ENCODE results near the gene SRP68. TPM values are rescaled to one million over a fixed set of nuclear protein-coding genes. Genes with fewer than 3 reads are reported as not detected.

The SRP68 gene
- total RNA-seq = 29.4 and 37.7 TPM in 2 replicates

GRCh38 chr17:76072148-76072858 is at the start of gene SRP68:
Gene SRP68 (minus strand): TSS chr17:76072517. CDS start chr17:76072491, 26 bp downstream.

GRCh38 chr17:76103274-76104139 is 31.2 kb upstream of the SRP68 start, which contains the start of gene EXOC7:
Gene EXOC7 (minus strand): TSS chr17:76103787. CDS start chr17:76103692, 95 bp downstream.

GRCh38 chr17:76078860-76079534 is 6.7 kb upstream of the SRP68 start, which contains the start of gene ZACN:
Gene ZACN (plus strand): TSS chr17:76079182. CDS start chr17:76079265, 83 bp downstream.

GRCh38 chr17:76074390-76075363 is 2.4 kb upstream of the SRP68 start, which contains the start of gene GALR2:
Gene GALR2 (plus strand): TSS chr17:76074781. CDS start chr17:76074884, 103 bp downstream.

GRCh38 chr17:76027159-76027839 is 45.0 kb downstream of the SRP68 start, which contains the start of gene EVPL:
Gene EVPL (minus strand): TSS chr17:76027306. CDS start chr17:76027198, 108 bp downstream.

GRCh38 chr17:76000755-76001521 is 71.4 kb downstream of the SRP68 start, which contains the start of gene CDK3:
Gene CDK3 (plus strand): TSS chr17:76000855. CDS start chr17:76001426, 571 bp downstream.

Other genes with a start within 250 kb of the SRP68 start
- 0.89 and 3.5 TPM in 2 replicates for gene UNC13D, start 228.1 kb downstream of the SRP68 start, total RNA-seq
- 84.4 and 94.8 TPM in 2 replicates for gene WBP2, start 217.2 kb downstream of the SRP68 start, total RNA-seq
- 11.3 and 15.3 TPM in 2 replicates for gene TRIM47, start 193.9 kb downstream of the SRP68 start, total RNA-seq
- gene TRIM65, start 175.6 kb downstream of the SRP68 start, total RNA-seq = 14.4 and 21.3 TPM in 2 replicates
- 24.1 and 27.1 TPM in 2 replicates for gene MRPL38, start 167.6 kb downstream of the SRP68 start, total RNA-seq
- gene FBF1, start 131.5 kb downstream of the SRP68 start, total RNA-seq = 9.5 and 15.1 TPM in 2 replicates
- gene ACOX1, start 93.4 kb downstream of the SRP68 start, total RNA-seq = 35.6 and 41.8 TPM in 2 replicates
- gene TEN1, start 93.3 kb downstream of the SRP68 start, total RNA-seq = 15.8 and 16.1 TPM in 2 replicates
- 1.2 and 3.5 TPM in 2 replicates for gene CDK3, start 71.7 kb downstream of the SRP68 start, total RNA-seq
- 0.53 and 0.58 TPM in 2 replicates for gene EVPL, start 45.2 kb downstream of the SRP68 start, total RNA-seq
- 0.29 and 0.53 TPM in 2 replicates for gene GALR2, start 2.3 kb upstream of the SRP68 start, total RNA-seq
- gene ZACN, start 6.7 kb upstream of the SRP68 start, total RNA-seq = not detected in 2 replicates
- 61.0 and 64.9 TPM in 2 replicates for gene EXOC7, start 31.3 kb upstream of the SRP68 start, total RNA-seq
- not detected in 2 replicates for gene FOXJ1, start 68.7 kb upstream of the SRP68 start, total RNA-seq
- gene RNF157, start 168.0 kb upstream of the SRP68 start, total RNA-seq = 0.29 and 0.89 TPM in 2 replicates
- 7.6 and 16.7 TPM in 2 replicates for gene UBALD2, start 192.8 kb upstream of the SRP68 start, total RNA-seq
- gene QRICH2, start 235.8 kb upstream of the SRP68 start, total RNA-seq = 0.18 and 0.58 TPM in 2 replicates